GM19043 (cell line): ENCODE data around the gene RMRP.

Experiments
- ATAC-seq: cut with Tn5 transposase; IDR thresholded peaks from one replicate; pipeline ENCODE4 v1.9.1; 2021; ENCODE audit warnings: low read depth; ENCODE audit not compliant: unreplicated experiment

The RMRP gene

GRCh38 chr9:35667939-35668338 lies 10.1 kb upstream of the RMRP start:
- no peak for ATAC-seq

- no peak for ATAC-seq
Observed at GRCh38 chr9:35666549-35666948, 8.7 kb upstream of the RMRP start.

DNA sequence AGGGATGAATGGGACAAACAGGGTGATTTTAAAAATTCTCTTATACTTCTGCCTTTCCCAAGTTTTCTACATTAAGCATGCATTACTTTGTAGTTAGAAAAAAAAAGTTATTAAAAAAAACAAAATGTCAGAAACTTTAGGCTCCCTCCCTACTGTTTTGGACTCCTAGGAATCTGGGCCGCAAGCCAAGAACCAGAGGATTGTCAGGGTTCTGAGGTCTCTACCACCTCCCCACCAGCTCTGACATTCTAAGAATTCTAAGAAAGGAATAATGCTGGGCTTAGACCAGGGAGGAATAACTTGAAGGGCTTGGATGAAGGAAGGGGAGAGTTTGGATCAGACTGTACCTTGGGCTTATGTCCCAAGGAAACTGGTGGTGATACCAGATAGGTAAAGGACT lies 8.2 kb upstream of the RMRP start:
- no peak for ATAC-seq

DNA sequence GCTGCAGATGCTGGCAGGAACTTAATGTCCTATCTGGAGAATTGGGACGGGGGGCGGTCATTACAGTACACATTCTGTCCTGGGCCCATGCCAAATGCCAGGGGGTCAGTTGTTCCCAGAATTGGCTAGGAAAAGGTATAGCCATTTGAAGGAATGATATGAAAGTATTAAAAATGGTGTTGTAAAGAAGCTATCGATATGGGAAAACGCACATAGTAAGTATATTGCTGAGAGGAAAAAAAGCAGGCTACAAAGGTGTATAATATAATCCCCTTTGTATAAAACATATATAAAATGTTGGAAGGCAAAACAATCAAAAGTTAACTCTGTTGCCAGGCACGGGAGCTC lies 7.6 kb upstream of the RMRP start:
- ATAC-seq = no peak

GRCh38 chr9:35664531-35665470 lies 7.0 kb upstream of the RMRP start, which contains the start of gene ARHGEF39:
Gene ARHGEF39, minus strand, starts transcription at chr9:35665195. Its CDS starts 26 bp downstream, at chr9:35665169.
- ATAC-seq = peak; percentile 84

DNA sequence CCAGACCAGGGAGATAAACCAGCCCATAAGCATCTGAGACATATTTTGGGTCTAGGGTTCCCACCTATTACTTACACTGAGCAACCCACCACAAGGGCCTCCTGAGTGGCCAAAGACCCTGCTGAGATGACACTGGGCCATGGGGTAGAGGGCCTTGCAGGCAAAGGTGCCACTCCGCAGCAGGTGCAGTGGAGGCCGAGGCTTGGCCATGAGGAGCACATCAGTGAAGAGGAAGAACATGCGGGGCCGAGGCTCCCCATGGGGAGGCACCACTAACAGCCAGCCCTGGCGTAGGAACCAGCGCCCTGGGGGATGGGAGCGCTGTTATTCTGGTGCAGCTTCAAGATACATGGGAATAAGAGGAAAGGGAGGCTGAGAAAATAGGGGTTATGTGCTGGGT lies 4.6 kb upstream of the RMRP start:
- no peak for ATAC-seq

DNA sequence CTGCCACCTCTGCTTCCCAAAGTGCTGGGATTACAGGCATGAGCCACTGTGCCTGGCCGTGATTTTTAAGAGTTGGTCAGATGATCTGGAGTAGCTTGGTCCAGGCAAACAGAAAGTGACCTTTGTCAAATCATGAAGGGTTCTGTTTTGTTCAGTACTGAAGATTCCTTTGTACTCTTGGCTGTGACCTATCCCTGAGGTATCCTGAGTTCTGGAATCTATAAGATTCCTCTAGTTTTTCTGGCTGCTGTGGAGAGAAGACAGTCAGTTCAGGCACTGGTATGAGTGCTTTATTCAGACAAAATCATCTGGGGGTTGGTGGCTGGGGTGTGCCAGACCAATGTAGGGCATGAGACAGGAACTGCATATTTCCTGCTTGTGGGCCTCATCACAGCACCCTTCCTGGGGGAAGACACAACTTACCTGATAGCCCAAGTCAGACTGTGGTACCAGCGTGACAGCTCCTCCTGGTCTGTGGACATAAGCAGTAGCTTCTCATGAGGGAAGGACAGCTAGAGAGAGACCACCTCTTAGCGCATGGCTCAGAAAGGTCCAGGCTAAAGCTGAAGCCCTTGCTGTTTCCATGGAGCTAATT lies 4.0 kb upstream of the RMRP start:
- no peak for ATAC-seq

- no peak for ATAC-seq
Observed at GRCh38 chr9:35660966-35661415, 3.2 kb upstream of the RMRP start.

- no peak for ATAC-seq
Observed at GRCh38 chr9:35659340-35659739, 1.5 kb upstream of the RMRP start.

DNA sequence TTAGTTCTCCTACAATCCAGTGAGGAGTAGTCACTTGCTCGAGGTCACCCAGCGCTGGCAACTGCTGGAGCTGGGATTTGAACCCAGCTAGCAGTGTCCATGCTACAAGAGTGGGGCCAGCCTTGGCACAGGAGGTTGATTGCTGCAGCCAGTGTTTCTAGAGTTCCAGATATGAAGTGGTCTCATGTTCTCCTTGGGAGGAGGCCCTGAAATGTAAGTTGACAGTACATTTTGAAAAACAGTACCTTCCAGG lies 1.1 kb upstream of the RMRP start:
- ATAC-seq = no peak

GRCh38 chr9:35658137-35658967 lies 533 bp upstream of the RMRP start, which contains the start of gene CCDC107:
Gene CCDC107, plus strand, starts transcription at chr9:35658292. Its CDS starts 88 bp downstream, at chr9:35658380.
- ATAC-seq = peak; percentile 48

DNA sequence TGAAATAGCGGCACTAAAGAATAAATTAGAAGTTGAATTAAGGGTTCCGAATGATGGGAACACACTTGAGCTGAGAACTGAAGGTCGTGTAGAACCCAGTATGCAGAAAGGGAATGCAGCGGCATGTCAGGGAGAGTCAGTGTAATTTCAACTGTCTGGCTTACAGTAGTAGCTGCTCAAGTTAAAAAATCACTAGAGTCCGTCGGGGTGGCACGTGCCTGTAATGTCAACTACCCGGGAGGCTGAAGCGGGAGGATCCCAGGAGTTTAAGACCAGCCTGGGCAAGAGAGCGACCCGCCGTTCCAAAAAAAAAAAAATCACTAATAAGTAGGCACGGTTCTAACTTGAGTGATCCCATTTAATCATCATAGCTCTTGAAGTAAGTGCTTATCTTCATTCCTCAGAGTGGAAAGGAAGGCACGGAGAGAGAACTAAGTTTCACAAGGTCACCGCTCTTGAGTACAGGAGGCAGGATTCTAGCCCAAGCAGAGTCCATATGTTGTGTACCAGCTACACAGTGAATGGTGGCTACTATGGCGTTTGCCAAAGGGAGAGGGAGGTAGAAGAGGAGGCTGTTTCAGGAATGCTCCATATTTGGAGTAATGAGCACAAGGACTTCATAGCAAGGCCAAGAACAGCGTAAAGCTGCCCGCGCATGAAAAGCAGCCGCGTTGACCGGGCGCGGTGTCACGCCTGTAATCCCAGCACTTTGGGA lies 831 bp downstream of the RMRP start:
- no peak for ATAC-seq

GRCh38 chr9:35656348-35656747 lies 1.5 kb downstream of the RMRP start:
- no peak for ATAC-seq

DNA sequence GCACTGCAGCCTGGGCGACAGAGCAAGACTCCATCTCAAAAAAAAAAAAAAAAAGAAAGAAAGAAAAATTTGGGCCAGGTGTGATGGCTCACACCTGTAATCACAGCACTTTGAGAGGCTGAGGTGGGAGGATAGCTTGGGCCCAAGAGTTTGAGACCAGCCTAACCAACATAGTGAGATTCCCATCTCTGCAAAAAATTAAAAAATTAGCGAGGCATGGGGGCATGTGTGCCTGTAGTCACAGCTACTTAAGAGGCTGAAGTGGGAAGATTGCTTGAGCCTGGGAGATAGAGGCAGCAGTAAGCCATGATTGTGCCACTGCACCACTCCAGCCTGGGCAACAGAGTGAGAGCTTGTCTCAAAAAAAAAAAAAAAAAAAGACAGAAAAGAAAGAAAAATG lies 4.2 kb downstream of the RMRP start:
- ATAC-seq = no peak

DNA sequence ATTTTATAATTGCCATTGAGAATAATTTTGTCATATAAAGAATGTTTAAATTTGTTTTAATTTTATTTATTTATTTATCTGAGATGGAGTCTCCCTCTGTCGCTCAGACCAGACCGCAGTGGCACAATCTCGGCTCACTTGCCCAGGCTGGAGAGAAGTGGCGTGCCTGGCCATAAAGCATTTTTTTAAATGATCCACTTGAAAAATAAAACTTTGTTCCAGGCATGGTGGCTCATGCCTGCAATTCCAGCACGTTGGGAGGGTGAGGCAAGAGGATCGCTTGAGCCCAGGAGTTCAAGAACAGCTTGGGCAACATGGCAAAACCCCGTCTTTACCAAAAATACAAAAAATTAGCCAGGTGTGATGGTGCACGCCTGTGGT lies 5.0 kb downstream of the RMRP start:
- ATAC-seq = no peak

- no peak for ATAC-seq
Observed at GRCh38 chr9:35651956-35652828, 5.6 kb downstream of the RMRP start.

GRCh38 chr9:35650341-35651158 lies 7.3 kb downstream of the RMRP start, which contains the start of gene SIT1:
Gene SIT1, minus strand, starts transcription at chr9:35650931. Its CDS starts 78 bp downstream, at chr9:35650853.
- no peak for ATAC-seq

DNA sequence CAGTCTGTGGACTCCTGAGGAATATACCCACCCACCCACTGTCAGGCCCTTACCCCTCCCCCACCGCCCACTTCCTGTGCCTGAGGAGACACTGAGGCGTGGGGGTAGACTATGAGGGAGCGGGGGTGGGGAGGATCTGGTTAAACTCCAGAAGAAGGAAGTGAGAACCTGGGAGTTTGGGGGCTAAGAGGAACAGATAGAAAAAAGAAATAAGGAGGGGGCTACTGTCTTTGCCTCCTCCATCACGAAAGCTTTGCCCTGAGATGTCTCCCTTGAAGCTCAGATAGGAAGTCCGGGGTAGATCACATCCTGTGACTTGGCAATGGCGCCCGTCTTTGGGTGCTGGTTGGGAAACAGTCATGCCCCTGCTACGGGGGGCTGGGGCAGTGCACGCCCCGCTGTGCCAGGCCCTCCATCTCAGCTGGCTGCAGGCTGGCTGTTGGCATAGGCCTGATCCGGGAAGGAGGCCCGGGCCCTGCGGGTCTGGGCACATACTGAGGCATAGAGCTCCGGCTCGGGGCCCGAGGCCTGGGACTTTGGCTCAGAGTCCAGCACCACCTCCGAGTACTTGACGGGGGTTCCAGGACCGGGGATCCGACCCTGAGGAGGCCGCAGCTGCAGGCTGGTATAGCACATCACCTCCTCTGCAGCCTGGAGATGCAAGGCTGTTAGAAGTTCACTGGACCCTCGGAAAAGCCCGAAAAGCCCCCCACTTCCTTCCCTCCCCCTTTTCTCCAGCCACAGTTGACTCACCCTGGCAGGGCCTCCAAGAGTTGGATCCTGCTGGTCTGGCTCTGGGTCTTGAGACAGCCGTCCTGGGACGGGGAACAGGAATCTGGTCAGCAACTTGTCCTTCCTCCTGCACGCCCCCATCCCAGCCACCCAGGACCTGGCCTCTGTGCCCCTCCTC lies 8.1 kb downstream of the RMRP start:
- ATAC-seq = no peak
